PC-9 (cell line): ENCODE results near the gene HTRA3. TPM values are rescaled to one million over a fixed set of nuclear protein-coding genes. Genes with fewer than 3 reads are reported as not detected.

Experiments used
- BruUV-seq: library from RNA; stranded (reverse); fragments of 400-500 nt; replicated peaks from 2 replicates; lab custom pipeline; 2021; lab: Mats Ljungman, UMichigan
- CTCF ChIA-PET: fragments of 300-600 bp; sonication (Branson Sonifier 250); formaldehyde crosslinking; loops from one replicate; lab custom pipeline; 2022; ENCODE audit warnings: antibody characterized with exemption; lab: Charles Lee
- POLR2A ChIA-PET: fragments of 300-600 bp; sonication (Branson Sonifier 250); formaldehyde crosslinking; loops from one replicate; lab custom pipeline; 2022; ENCODE audit warnings: antibody characterized with exemption; ENCODE audit not compliant: unreplicated experiment; lab: Charles Lee
- DNase-seq, 2 experiments: peaks; one replicate each; pipeline versions ENCODE4 v3.0.0 to v3.0.0-alpha.2; 2015 to 2022; ENCODE audit warnings: mixed read lengths in 1 of 2
- H2AFZ ChIP-seq: fragments of 200-600 bp; sonication (generic); 2 replicates; pipeline ENCODE4 v1.8.1; 2017; ENCODE audit warnings: antibody characterized with exemption
- H3F3A ChIP-seq: fragments of 200-600 bp; sonication (generic); 2 replicates; pipeline ENCODE4 v1.8.1; 2017; ENCODE audit warnings: antibody characterized with exemption, mild to moderate bottlenecking, low read depth; ENCODE audit not compliant: insufficient read depth
- H3K27ac ChIP-seq: fragments of 200-600 bp; sonication (generic); 2 replicates; pipeline ENCODE4 v1.6.1; 2016; ENCODE audit warnings: mixed run types
- H3K27me3 ChIP-seq: fragments of 200-600 bp; sonication (generic); 2 replicates; pipeline ENCODE4 v1.6.1; 2016; ENCODE audit warnings: low read depth, mixed run types; ENCODE audit not compliant: insufficient read depth
- H3K36me3 ChIP-seq: fragments of 200-600 bp; sonication (generic); 2 replicates; pipeline ENCODE4 v1.6.1; 2016; ENCODE audit warnings: low read depth, mixed run types
- H3K4me1 ChIP-seq: fragments of 200-600 bp; sonication (generic); replicated peaks from 2 replicates; pipeline ENCODE4 v1.6.1; 2016; ENCODE audit warnings: mixed run types; ENCODE audit not compliant: insufficient read depth
- H3K4me2 ChIP-seq: fragments of 200-600 bp; sonication (generic); 2 replicates; pipeline ENCODE4 v1.6.1; 2017; ENCODE audit warnings: mixed run types
- H3K4me3 ChIP-seq: fragments of 200-600 bp; sonication (generic); 2 replicates; pipeline ENCODE4 v1.6.1; 2016; ENCODE audit warnings: mixed run types
- H3K79me2 ChIP-seq: fragments of 200-600 bp; sonication (generic); 2 replicates; pipeline ENCODE4 v1.6.1; 2017; ENCODE audit warnings: low read depth, mixed run types
- H3K9me2 ChIP-seq: fragments of 200-600 bp; sonication (generic); 2 replicates; pipeline ENCODE4 v1.8.1; 2017; ENCODE audit warnings: mild to moderate bottlenecking; ENCODE audit not compliant: insufficient read depth
- H3K9me3 ChIP-seq: fragments of 200-600 bp; sonication (generic); 2 replicates; pipeline ENCODE4 v1.8.1; 2016; ENCODE audit warnings: low read depth; ENCODE audit not compliant: insufficient read depth
- H4K20me1 ChIP-seq: fragments of 200-600 bp; sonication (generic); 2 replicates; pipeline ENCODE4 v1.8.1; 2017; ENCODE audit not compliant: insufficient read depth
- EZH2 ChIP-seq: fragments of 200-600 bp; sonication (generic); IDR thresholded peaks from 2 replicates; pipeline ENCODE4 v1.8.0; 2017; ENCODE audit warnings: antibody characterized with exemption, low read depth
- intact Hi-C: fragments of 100-400 bp; cut with micrococcal nuclease; formaldehyde crosslinking; loops from one replicate; pipeline ENCODE4 v1.10.0; 2022; ENCODE audit not compliant: unreplicated experiment
- total RNA-seq: library from RNA; stranded (reverse); gene quantifications from 2 replicates; pipeline ENCODE4 v1.2.3, GENCODE V29; 2021
- TF ChIP-seq, protein P1 (sequence below): fragments of 200-600 bp; sonication (generic); conservative IDR thresholded peaks from 2 replicates; pipeline ENCODE4 v1.6.1; 2017; ENCODE audit warnings: mixed run types, antibody characterized with exemption, mild to moderate bottlenecking, moderate library complexity

HTRA3 gene
- total RNA-seq, 1 experiment from 2014 or later = 14.1 TPM

DNA sequence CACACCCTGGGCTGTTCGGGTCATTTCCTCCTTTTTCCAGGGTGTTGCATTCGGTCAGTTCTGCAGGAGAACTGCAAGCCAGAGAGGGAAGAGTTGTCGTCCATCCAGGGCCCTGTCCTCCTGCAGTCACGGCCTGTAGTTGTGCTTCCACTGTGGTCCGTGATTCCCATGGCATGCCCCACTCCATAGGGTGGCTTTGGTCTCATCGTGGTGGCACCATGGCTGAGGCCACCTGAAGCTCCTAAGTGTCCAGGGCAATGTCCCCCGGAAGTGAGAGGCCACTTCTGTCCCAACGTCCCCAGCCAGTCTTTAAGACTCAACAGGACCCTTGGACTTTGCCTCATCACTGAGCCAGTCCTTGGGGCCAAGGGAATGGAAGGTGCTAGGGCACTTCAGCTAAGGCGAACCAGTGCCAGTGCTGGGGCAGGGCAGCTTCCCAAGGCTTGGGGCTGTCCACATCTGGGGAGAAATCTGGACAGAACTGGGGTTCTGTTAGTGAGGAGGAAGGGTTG, 83.7 kb downstream of the HTRA3 start:
- no peak for DNase-seq
- H3K4me2 ChIP-seq = peak overlapping the region; percentile 58; the same call in 1 of the 2 replicates
- intact Hi-C loops = loop anchor here (5.0 kb wide), 1 partner anchor 51 kb away; no protein-coding TSS in a partner anchor
- no peak overlapping the region for H3K4me3 ChIP-seq
- no peaks in the 10 kb centered on the region for H4K20me1 ChIP-seq
- TSS peak; percentile 43 for BruUV-seq
- peaks cover 51% of the 10 kb centered on the region for H3K4me1 ChIP-seq
- H3K36me3 ChIP-seq = no peaks in the 10 kb centered on the region
- no peaks in the 10 kb centered on the region for H3K79me2 ChIP-seq
- no peak overlapping the region for H2AFZ ChIP-seq
- H3K27me3 ChIP-seq = no peaks in the 10 kb centered on the region
- TF ChIP-seq EZH2 = no peak
- TF ChIP-seq, protein P1, sequence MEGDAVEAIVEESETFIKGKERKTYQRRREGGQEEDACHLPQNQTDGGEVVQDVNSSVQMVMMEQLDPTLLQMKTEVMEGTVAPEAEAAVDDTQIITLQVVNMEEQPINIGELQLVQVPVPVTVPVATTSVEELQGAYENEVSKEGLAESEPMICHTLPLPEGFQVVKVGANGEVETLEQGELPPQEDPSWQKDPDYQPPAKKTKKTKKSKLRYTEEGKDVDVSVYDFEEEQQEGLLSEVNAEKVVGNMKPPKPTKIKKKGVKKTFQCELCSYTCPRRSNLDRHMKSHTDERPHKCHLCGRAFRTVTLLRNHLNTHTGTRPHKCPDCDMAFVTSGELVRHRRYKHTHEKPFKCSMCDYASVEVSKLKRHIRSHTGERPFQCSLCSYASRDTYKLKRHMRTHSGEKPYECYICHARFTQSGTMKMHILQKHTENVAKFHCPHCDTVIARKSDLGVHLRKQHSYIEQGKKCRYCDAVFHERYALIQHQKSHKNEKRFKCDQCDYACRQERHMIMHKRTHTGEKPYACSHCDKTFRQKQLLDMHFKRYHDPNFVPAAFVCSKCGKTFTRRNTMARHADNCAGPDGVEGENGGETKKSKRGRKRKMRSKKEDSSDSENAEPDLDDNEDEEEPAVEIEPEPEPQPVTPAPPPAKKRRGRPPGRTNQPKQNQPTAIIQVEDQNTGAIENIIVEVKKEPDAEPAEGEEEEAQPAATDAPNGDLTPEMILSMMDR = no peak
- ChIA-PET CTCF (interaction anchor here (1.2 kb wide), 1 partner anchor 10 kb away, joined by 4 read pairs; no protein-coding TSS in a partner anchor), POLR2A (interaction anchor here (1.0 kb wide), 1 partner anchor 9 kb away, joined by 11 read pairs; no protein-coding TSS in a partner anchor)
- H3K9me2 ChIP-seq = no peaks in the 10 kb centered on the region
- peaks cover 23% of the 10 kb centered on the region for H3F3A ChIP-seq
- peak overlapping the region; percentile 84 for H3K27ac ChIP-seq
- H3K9me3 ChIP-seq = no peaks in the 10 kb centered on the region

DNA sequence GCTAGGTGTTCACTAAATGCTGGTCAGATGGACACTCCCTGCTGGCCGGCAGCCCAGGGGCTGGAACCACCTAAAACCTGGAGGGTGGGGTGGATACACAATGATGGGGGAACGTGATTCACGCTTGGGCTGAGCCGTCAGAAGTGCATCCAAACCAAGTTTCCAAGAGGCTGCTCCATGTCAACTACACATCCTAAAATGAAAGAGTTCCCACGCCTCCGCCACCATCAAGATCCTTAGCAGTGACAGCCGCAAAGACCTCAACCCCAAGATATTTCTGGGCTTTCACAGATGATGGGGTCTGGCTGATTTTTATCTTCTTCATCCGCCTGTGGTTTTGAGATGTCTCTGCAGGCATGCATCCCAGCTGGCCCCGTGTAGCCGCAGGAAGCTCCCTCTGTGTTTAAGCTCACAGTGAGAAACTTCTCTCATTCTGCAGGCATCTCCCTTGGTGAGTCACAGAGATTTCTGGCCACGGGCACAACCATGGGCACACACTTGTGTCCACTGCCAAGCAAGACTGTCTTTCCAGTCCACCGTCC, 84.4 kb downstream of the HTRA3 start:
- H3K27me3 ChIP-seq = no peaks in the 10 kb centered on the region
- peaks cover 23% of the 10 kb centered on the region for H3F3A ChIP-seq
- peak overlapping the region; percentile 84 for H3K27ac ChIP-seq
- no peak overlapping the region for H2AFZ ChIP-seq
- H3K4me1 ChIP-seq = peaks cover 59% of the 10 kb centered on the region
- H3K4me3 ChIP-seq = no peak overlapping the region
- peak; percentile 70 to 74 for DNase-seq
- no peaks in the 10 kb centered on the region for H3K9me3 ChIP-seq
- no peaks in the 10 kb centered on the region for H3K79me2 ChIP-seq
- CTCF ChIA-PET = interaction anchor here (0.6 to 1.2 kb wide), 3 partner anchors 9 to 56 kb away, joined by 3 to 4 read pairs (median 3); no protein-coding TSS in a partner anchor
- intact Hi-C loops = loop anchor here (1.0 to 5.0 kb wide), 4 partner anchors 8 to 171 kb away; no protein-coding TSS in a partner anchor
- no peaks in the 10 kb centered on the region for H3K36me3 ChIP-seq
- H4K20me1 ChIP-seq = no peaks in the 10 kb centered on the region
- H3K4me2 ChIP-seq = peak overlapping the region; percentile 58
- TF ChIP-seq, protein P1 = no peak
- no peak for TF ChIP-seq EZH2
- no peaks in the 10 kb centered on the region for H3K9me2 ChIP-seq
- BruUV-seq = no TSS peak
- POLR2A ChIA-PET = interaction anchor here (1.0 kb wide), 1 partner anchor 9 kb away, joined by 11 read pairs; no protein-coding TSS in a partner anchor

DNA sequence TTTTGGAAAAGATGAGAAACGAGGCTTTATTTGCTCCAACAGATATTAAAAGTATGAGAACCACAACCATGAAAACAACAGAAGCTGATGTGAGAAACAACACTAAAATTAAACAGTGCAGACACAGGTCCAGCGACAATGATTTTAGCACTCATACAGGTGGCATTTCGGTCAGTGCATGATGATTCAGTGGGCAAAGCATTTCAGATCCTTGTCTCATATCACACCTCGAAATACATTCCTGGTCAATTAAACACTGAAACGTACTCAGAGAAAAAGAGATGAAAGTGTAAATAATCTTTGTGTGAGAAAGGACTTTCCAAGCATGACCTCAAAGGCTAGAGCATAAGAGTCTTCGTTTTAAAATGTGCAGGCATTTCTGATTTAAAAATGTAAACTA, 85.8 kb downstream of the HTRA3 start:
- no peaks in the 10 kb centered on the region for H3K79me2 ChIP-seq
- H3K27ac ChIP-seq = peak overlapping the region; percentile 84
- peaks cover 59% of the 10 kb centered on the region for H3K4me1 ChIP-seq
- peaks cover 23% of the 10 kb centered on the region for H3F3A ChIP-seq
- H3K27me3 ChIP-seq = no peaks in the 10 kb centered on the region
- H2AFZ ChIP-seq = no peak overlapping the region
- H3K4me2 ChIP-seq = peak overlapping the region; percentile 58
- H3K9me2 ChIP-seq = no peaks in the 10 kb centered on the region
- H4K20me1 ChIP-seq = no peaks in the 10 kb centered on the region
- peak; percentile 58 to 92 for DNase-seq
- ChIA-PET POLR2A (no interaction called here), CTCF (no interaction called here)
- no peaks in the 10 kb centered on the region for H3K9me3 ChIP-seq
- no TSS peak for BruUV-seq
- no peak for TF ChIP-seq EZH2
- TF ChIP-seq, protein P1 = no peak
- no peaks in the 10 kb centered on the region for H3K36me3 ChIP-seq
- intact Hi-C loops = loop anchor here (1.0 to 5.0 kb wide), 3 partner anchors 37 to 192 kb away; partner anchors contain the start of gene HTRA3
- no peak overlapping the region for H3K4me3 ChIP-seq
